Measurements from ENCODE around the gene MOB3B. TPM values are rescaled to one million over a fixed set of nuclear protein-coding genes. Genes with fewer than 3 reads are reported as not detected.

The MOB3B gene
- total and polyA plus RNA-seq, 2 donors, result 2.3 to 7.8 TPM

- H3K36me3 ChIP-seq (ENCODE audit: control insufficient read depth in 2 of 2, insufficient read depth in 2 of 2, low read length in 1 of 2), result no peaks in the 10 kb centered on the region
- no peak for DNase-seq (ENCODE audit: low read depth in 6 of 9, low spot score in 9 of 9)
- no peak overlapping the region for H3K27ac ChIP-seq (ENCODE audit: low read depth in 1 of 2, low read length in 1 of 2)
- no peaks in the 10 kb centered on the region for H3K9me3 ChIP-seq (ENCODE audit: control insufficient read depth in 2 of 2, insufficient read depth in 1 of 2, low read length in 1 of 2)
- H3K27me3 ChIP-seq (ENCODE audit: control insufficient read depth in 2 of 2, insufficient read depth in 1 of 2, low read length in 1 of 2), result no peaks in the 10 kb centered on the region
- H3K4me1 ChIP-seq (ENCODE audit: control insufficient read depth in 2 of 2, insufficient read depth in 2 of 2, low read length in 2 of 2), result peaks cover 0 to 3% of the 10 kb centered on the region in 2 donors
- 85% methylated on average over 5 of the region's 5 CpGs for WGBS
- H3K4me3 ChIP-seq (ENCODE audit: low read length in 2 of 2), result no peak overlapping the region
These were observed 180.6 kb downstream of the MOB3B start for GRCh38 chr9:27348785-27349697.

DNA sequence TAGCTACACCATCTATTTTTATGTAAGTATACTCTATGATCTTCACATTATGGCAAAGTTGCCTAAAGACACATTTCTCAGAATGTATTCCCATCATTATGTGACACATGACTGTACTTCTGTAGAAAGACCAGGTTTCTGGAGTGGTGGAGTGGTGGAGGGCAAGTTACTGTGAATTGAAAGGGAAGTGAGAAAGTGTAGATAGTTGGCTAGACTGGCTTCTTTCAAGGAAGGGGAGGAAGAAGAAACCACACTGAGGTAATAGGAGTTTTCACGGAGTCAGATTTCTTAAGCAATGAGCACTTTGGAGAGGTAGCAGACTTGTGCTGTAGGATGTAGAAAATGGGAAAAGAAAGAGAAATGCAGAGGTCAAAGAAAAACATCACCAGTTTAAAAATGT is 181.7 kb downstream of the MOB3B start:
- Histone ChIP-seq H3K9me3 (ENCODE audit: control insufficient read depth in 2 of 2, insufficient read depth in 1 of 2, low read length in 1 of 2) (no peaks in the 10 kb centered on the region), H3K4me3 (ENCODE audit: low read length in 2 of 2) (no peak overlapping the region), H3K4me1 (ENCODE audit: control insufficient read depth in 2 of 2, insufficient read depth in 2 of 2, low read length in 2 of 2) (peaks cover 0 to 3% of the 10 kb centered on the region in 2 donors), H3K27me3 (ENCODE audit: control insufficient read depth in 2 of 2, insufficient read depth in 1 of 2, low read length in 1 of 2) (no peaks in the 10 kb centered on the region), H3K27ac (ENCODE audit: low read depth in 1 of 2, low read length in 1 of 2) (no peak overlapping the region), H3K36me3 (ENCODE audit: control insufficient read depth in 2 of 2, insufficient read depth in 2 of 2, low read length in 1 of 2) (no peaks in the 10 kb centered on the region)
- DNase-seq (ENCODE audit: low read depth in 6 of 9, low spot score in 9 of 9), result no peak
- 75% methylated on average over 1 of the region's 1 CpG for WGBS

GRCh38 chr9:27344776-27345175 is 184.8 kb downstream of the MOB3B start:
- WGBS, result 98% methylated on average over 7 of the region's 7 CpGs
- Histone ChIP-seq H3K4me3 (ENCODE audit: low read length in 2 of 2) (no peak overlapping the region), H3K27me3 (ENCODE audit: control insufficient read depth in 2 of 2, insufficient read depth in 1 of 2, low read length in 1 of 2) (no peaks in the 10 kb centered on the region), H3K36me3 (ENCODE audit: control insufficient read depth in 2 of 2, insufficient read depth in 2 of 2, low read length in 1 of 2) (no peaks in the 10 kb centered on the region), H3K9me3 (ENCODE audit: control insufficient read depth in 2 of 2, insufficient read depth in 1 of 2, low read length in 1 of 2) (no peaks in the 10 kb centered on the region), H3K4me1 (ENCODE audit: control insufficient read depth in 2 of 2, insufficient read depth in 2 of 2, low read length in 2 of 2) (peaks cover 0 to 2% of the 10 kb centered on the region in 2 donors), H3K27ac (ENCODE audit: low read depth in 1 of 2, low read length in 1 of 2) (no peak overlapping the region)
- DNase-seq (ENCODE audit: low read depth in 6 of 9, low spot score in 9 of 9), result no peak

DNA sequence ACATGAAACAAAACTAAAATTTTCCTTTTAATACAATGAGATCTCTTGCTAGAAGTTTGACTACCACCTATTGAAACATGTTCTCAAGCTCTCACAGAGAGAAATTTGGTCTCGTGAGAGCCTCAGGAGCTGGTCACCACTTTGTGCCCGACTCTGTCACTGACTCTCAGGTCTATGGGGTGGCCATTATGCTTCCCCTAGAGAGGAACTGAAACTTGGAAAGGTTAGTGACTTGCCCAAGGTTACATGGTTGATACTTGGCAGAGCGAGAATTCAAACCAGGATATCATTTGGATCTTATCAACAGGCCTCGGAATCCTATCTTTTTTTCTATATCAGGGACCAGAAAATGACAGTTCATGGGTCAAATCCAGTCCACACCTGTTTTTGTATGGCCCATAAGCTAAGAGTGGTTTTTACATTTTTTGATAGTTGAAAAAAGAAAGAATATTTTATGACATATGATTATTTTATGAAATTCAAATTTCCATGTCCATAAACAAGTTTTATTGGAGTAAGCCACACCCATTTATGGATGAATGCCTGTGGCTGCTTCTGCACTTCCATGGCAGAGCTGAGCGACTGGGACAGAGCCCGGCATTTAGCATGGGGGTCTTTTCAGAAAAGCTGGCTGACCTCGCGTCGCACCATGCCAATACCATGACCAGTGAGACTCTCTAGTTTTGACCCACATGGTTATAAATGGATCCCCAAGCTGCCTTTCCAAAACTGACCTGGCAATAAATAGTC is 187.9 kb downstream of the MOB3B start:
- 97% methylated on average over 9 of the region's 9 CpGs for WGBS
- no peak overlapping the region for H3K27ac ChIP-seq (ENCODE audit: low read depth in 1 of 2, low read length in 1 of 2)
- H3K4me3 ChIP-seq (ENCODE audit: low read length in 2 of 2), result no peak overlapping the region
- peaks cover 0 to 19% of the 10 kb centered on the region in 2 donors for H3K4me1 ChIP-seq (ENCODE audit: control insufficient read depth in 2 of 2, insufficient read depth in 2 of 2, low read length in 2 of 2)
- no peaks in the 10 kb centered on the region for H3K27me3 ChIP-seq (ENCODE audit: control insufficient read depth in 2 of 2, insufficient read depth in 1 of 2, low read length in 1 of 2)
- H3K36me3 ChIP-seq (ENCODE audit: control insufficient read depth in 2 of 2, insufficient read depth in 2 of 2, low read length in 1 of 2), result no peaks in the 10 kb centered on the region
- H3K9me3 ChIP-seq (ENCODE audit: control insufficient read depth in 2 of 2, insufficient read depth in 1 of 2, low read length in 1 of 2), result no peaks in the 10 kb centered on the region
- no peak for DNase-seq (ENCODE audit: low read depth in 6 of 9, low spot score in 9 of 9)

- no peaks in the 10 kb centered on the region for H3K27me3 ChIP-seq (ENCODE audit: control insufficient read depth in 2 of 2, insufficient read depth in 1 of 2, low read length in 1 of 2)
- H3K36me3 ChIP-seq (ENCODE audit: control insufficient read depth in 2 of 2, insufficient read depth in 2 of 2, low read length in 1 of 2), result no peaks in the 10 kb centered on the region
- 93% methylated on average over 7 of the region's 7 CpGs for WGBS
- no peaks in the 10 kb centered on the region for H3K9me3 ChIP-seq (ENCODE audit: control insufficient read depth in 2 of 2, insufficient read depth in 1 of 2, low read length in 1 of 2)
- DNase-seq (ENCODE audit: low read depth in 6 of 9, low spot score in 9 of 9), result no peak
- H3K4me1 ChIP-seq (ENCODE audit: control insufficient read depth in 2 of 2, insufficient read depth in 2 of 2, low read length in 2 of 2), result peaks cover 0 to 19% of the 10 kb centered on the region in 2 donors
- no peak overlapping the region for H3K27ac ChIP-seq (ENCODE audit: low read depth in 1 of 2, low read length in 1 of 2)
- no peak overlapping the region for H3K4me3 ChIP-seq (ENCODE audit: low read length in 2 of 2)
These were observed 188.6 kb downstream of the MOB3B start for GRCh38 chr9:27340961-27341511.

- H3K4me1 ChIP-seq (ENCODE audit: control insufficient read depth in 2 of 2, insufficient read depth in 2 of 2, low read length in 2 of 2), result peaks cover 0 to 19% of the 10 kb centered on the region in 2 donors
- no peaks in the 10 kb centered on the region for H3K36me3 ChIP-seq (ENCODE audit: control insufficient read depth in 2 of 2, insufficient read depth in 2 of 2, low read length in 1 of 2)
- H3K27ac ChIP-seq (ENCODE audit: low read depth in 1 of 2, low read length in 1 of 2), result no peak overlapping the region
- 90% methylated on average over 5 of the region's 5 CpGs for WGBS
- H3K27me3 ChIP-seq (ENCODE audit: control insufficient read depth in 2 of 2, insufficient read depth in 1 of 2, low read length in 1 of 2), result no peaks in the 10 kb centered on the region
- no peaks in the 10 kb centered on the region for H3K9me3 ChIP-seq (ENCODE audit: control insufficient read depth in 2 of 2, insufficient read depth in 1 of 2, low read length in 1 of 2)
- DNase-seq (ENCODE audit: low read depth in 6 of 9, low spot score in 9 of 9), result no peak
- H3K4me3 ChIP-seq (ENCODE audit: low read length in 2 of 2), result no peak overlapping the region
These were observed 189.3 kb downstream of the MOB3B start for GRCh38 chr9:27340285-27340674.

DNA sequence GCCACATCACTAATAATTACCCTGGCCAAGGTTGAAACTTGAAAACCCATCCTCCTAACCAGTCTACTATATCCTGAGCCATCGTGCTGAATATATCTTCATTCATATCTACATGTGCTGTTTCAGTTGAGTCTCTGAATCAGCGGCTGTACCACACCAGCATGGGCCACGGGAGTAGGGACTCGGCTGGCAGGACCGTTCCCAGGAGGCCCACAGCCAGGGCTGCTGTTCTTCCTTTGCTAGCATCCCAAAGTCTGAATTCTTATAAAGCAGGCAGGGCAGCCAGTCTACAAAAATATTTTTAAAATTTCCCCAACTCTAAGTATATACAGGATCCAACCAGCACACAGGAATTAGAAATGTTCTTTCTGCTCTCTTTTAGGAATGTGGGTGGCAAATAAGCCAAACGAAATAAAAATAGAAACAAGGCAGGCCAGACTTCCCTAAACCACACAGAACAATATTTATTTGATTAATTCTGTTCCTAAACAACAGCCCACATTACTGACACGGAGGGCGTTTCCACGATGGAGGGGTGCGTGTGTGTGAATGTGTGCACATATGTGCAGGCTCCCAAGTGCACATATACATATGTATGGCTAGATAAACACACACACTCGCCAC is 189.8 kb downstream of the MOB3B start:
- no peak overlapping the region for H3K27ac ChIP-seq (ENCODE audit: low read depth in 1 of 2, low read length in 1 of 2)
- H3K27me3 ChIP-seq (ENCODE audit: control insufficient read depth in 2 of 2, insufficient read depth in 1 of 2, low read length in 1 of 2), result no peaks in the 10 kb centered on the region
- no peaks in the 10 kb centered on the region for H3K9me3 ChIP-seq (ENCODE audit: control insufficient read depth in 2 of 2, insufficient read depth in 1 of 2, low read length in 1 of 2)
- H3K36me3 ChIP-seq (ENCODE audit: control insufficient read depth in 2 of 2, insufficient read depth in 2 of 2, low read length in 1 of 2), result no peaks in the 10 kb centered on the region
- H3K4me3 ChIP-seq (ENCODE audit: low read length in 2 of 2), result no peak overlapping the region
- no peak for DNase-seq (ENCODE audit: low read depth in 6 of 9, low spot score in 9 of 9)
- H3K4me1 ChIP-seq (ENCODE audit: control insufficient read depth in 2 of 2, insufficient read depth in 2 of 2, low read length in 2 of 2), result peaks cover 0 to 19% of the 10 kb centered on the region in 2 donors
- 91% methylated on average over 11 of the region's 11 CpGs for WGBS

DNA sequence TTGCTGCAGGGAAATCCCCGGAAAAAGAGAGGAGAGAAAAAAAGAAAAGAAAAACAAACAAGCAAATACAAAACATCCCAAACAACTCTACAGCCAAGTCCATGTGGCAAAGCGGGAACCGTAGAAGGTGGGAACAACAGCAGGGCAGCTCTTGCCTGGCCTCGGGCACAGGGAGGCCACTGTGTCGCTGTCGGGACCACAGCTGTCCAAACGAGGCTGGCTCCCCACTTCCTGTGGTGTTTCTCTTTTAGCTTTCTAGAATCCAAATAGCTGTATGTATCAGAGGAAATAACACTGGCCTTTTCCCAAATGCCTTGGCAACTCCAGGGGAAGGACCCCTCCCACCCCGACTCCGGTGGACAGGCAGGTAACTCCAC is 191.1 kb downstream of the MOB3B start:
- DNase-seq (ENCODE audit: low read depth in 6 of 9, low spot score in 9 of 9), result no peak
- Histone ChIP-seq H3K27me3 (ENCODE audit: control insufficient read depth in 2 of 2, insufficient read depth in 1 of 2, low read length in 1 of 2) (no peaks in the 10 kb centered on the region), H3K27ac (ENCODE audit: low read depth in 1 of 2, low read length in 1 of 2) (no peak overlapping the region), H3K36me3 (ENCODE audit: control insufficient read depth in 2 of 2, insufficient read depth in 2 of 2, low read length in 1 of 2) (no peaks in the 10 kb centered on the region), H3K9me3 (ENCODE audit: control insufficient read depth in 2 of 2, insufficient read depth in 1 of 2, low read length in 1 of 2) (no peaks in the 10 kb centered on the region), H3K4me1 (ENCODE audit: control insufficient read depth in 2 of 2, insufficient read depth in 2 of 2, low read length in 2 of 2) (peaks cover 0 to 19% of the 10 kb centered on the region in 2 donors), H3K4me3 (ENCODE audit: low read length in 2 of 2) (no peak overlapping the region)
- 82% methylated on average over 9 of the region's 9 CpGs for WGBS
